Posterior vena cava (tissue), 2 donors: ENCODE measurements around the gene CNTNAP2. TPM values are rescaled to one million over a fixed set of nuclear protein-coding genes. Genes with fewer than 3 reads are reported as not detected.

Experiments
- DNase-seq: peaks from one replicate; pipeline ENCODE4 v3.0.0-alpha.2; 2020; ENCODE audit warnings: low spot score
- intact Hi-C, 2 donors: fragments of 100-400 bp; cut with DNase I; formaldehyde crosslinking; loops; one replicate each; pipeline versions ENCODE4 v1.14.1 to v1.14.2; 2022 to 2023
- total RNA-seq, 2 donors: library from RNA; stranded (reverse); fragmentation: NEBNext Ultra II Directional; extraction: Animal tissue kit (Norgen Biotek cat#: 25700); gene quantifications; one replicate each; pipeline ENCODE4 v1.2.1, GENCODE V29; 2021
- donor health status: DM: yes; HTN: yes; CAD: no.
- donor health status: DM: yes; HTN: yes; CAD: no.

The CNTNAP2 gene
- total RNA-seq, 2 donors from 2014 or later = not detected

DNA sequence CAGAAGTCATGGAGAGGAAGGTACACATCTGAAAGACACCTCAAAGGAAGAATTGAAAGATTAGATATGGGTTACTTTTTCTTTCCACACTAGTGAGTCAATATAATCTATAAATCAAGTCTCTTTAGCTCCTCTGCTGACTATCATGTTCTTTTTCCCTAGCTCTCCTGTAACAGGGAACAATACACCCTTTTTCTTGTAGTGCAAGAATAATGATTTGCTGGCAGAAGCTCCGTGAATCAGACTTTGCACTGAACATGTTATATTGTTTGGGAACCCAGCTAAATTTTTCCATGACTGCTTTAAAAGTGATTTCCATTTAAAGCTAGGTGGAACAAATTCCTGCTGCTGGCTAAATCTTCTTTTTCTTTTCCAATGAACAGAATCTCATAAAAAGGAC lies 1717.4 kb downstream of the CNTNAP2 start:
- no peak for DNase-seq
- intact Hi-C loops = loop anchor here in 1 of 2 donors (5.0 kb wide), 1 partner anchor 527 kb away; no protein-coding TSS in a partner anchor

DNA sequence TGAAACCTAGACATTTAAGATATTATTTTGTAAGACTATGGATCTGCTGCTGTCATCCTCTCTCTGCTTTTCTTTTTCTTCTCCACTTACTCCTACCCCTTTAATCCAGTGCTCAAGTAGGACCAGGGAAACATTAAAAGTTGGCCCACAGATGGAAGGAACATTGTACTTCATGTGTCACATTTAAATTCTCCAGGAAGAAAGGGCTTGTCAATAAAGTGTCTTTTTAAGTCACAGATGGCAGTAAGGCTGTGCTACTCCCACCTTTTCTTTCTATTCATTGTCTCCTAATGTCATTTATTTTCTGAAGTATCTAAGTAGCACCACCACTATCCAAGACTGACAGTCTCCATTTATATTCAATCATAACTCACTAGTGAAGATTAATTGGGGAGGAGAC lies 1736.2 kb downstream of the CNTNAP2 start:
- DNase-seq = no peak
- intact Hi-C loops = no loop called here

DNA sequence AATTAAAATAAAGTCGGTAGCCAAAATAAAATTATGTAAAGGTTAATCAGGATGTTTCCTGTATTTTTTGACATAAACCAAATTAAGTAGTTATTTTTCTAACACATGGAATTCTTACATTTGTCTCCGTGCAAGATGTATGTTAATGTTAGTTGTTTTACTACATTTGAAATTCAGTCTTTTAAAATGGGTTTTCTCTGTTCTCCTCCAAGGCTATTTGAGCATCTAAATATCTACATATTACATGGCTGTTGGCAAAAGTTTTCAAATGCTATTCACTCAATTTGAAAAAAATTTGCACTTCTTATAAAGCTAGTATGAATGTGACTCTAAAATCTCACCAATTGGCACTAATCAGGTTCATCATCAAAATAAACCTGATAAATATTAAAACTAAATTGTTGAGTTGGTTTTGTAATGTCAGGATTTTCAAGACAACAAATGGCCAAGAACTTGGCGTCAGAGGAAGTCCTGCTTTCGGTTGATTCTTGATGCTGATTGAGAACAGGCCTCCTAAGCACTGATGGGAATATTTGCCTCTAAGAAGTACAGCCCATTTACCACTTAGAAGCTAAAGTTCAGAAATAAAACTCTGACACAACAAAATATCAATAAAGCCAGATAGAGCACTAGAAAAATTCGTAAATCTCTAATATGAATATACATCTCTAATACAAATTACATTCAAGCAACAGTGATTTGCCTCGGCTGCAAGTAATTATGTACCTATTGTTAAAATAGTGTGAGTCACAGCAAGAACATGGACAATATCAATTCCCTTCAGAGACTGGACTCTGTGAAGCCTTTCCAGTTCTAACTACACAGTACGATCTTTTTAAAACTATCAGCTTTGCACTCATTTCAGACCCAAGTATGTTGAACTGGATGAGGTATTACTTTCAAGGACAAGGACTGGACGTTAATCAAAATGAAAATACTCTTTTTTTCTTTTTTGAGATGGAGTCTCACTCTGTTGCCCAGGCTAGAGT lies 1740.8 kb downstream of the CNTNAP2 start:
- DNase-seq = no peak
- intact Hi-C loops = no loop called here

DNA sequence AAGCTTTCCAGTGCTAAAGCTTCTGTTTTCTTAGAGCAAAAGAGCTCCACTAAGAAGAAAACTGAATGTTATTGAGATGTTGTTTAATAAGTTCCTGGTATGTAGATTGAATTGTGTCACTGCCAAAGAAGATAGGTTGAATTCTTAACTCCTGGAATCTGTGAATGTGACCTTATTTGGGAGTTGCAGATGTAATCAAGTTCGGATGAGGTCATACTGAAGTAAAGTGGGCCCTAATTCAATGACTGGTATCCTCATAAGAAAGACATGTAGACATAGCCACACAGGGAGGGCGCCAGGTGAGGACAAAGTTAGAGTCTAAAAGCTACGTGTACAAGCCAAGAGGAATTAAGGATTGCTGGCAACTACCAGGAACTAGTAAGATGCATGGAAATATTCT lies 1741.8 kb downstream of the CNTNAP2 start:
- no peak for DNase-seq
- intact Hi-C loops = no loop called here

DNA sequence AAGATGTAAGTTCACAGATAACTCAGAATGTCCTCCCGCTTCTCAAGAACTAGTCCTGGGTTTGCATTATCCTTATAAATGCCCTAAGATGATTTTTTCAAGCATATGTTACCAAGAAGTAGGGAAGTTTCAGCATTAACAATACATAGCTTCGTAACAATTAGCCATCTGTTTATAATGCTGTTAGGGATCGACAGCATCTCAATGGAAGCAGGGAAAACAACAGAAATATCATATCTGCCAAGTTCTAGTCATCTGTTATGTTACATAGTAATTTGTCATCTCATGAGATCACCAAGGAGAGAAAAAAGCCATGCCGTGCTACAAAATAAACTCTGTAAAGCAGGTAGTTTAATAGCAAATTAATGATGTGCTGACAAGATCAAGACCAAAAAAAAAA lies 1742.4 kb downstream of the CNTNAP2 start:
- DNase-seq = no peak
- intact Hi-C loops = no loop called here

DNA sequence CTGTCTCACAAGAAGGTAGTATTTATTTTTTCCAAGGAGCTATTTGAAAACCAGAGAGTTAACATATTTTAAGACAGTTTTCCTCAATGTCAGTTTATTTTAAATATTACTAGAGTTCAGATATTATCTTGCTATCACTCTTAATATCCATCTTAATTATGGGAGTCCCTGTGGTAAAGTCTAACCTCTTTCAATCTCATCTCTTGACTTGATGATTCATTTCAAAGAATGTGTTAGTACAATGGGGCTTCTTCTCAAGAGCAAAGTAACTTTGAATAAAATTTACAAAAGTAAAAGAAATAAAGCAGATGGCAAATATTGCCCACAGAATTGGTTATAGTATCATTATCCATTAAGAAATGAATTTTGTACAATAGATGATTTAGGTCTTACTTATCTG lies 1742.9 kb downstream of the CNTNAP2 start:
- intact Hi-C loops = no loop called here
- DNase-seq = no peak

DNA sequence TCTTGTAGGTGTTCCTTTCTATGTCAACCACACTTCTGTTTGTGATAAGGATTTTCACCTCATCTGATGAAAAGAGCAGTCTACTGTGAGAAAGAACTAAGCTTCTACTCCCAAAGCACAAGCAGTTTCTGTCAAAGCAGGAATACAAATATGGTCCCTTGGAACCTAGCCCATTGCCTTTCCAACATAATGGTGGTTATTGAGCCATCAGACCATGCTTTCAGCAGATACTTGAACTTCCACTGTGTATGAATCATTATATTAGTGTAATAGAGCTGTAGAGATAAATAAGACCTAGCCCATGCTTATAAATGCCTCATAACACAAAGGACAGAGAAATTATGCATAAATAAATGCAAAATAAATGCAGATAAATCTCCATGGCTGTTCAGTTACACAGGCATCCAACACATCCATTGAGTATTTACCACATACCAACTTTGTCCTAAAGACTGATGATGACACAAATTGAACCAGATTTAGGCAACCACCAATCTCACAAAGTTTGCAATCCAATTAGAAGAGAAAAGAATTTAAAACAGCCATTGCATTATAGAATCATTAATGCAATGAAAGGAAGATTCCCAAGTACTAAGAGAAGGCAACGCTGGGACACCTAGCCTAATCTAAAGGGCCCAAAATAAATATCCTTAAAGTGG lies 1744.6 kb downstream of the CNTNAP2 start:
- no peak for DNase-seq
- intact Hi-C loops = no loop called here

DNA sequence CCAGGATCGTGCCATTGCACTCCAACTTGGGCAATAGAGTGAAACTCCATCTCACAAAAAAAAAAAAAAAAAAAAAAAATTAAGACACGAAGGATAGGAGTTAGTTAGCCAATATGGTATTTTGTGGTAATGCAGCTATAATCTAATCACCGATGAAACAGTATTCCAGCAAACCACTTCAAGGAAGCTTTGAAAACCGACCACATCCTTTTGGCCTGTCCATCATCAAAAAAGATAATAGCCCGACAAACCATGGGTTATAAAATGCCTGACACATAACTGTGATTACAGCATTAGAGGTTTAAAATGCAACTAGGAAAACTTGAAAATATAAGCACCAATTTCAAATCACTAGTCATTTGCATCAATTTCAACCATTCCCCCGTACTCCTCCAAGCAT lies 1745.3 kb downstream of the CNTNAP2 start:
- intact Hi-C loops = no loop called here
- DNase-seq = no peak

DNA sequence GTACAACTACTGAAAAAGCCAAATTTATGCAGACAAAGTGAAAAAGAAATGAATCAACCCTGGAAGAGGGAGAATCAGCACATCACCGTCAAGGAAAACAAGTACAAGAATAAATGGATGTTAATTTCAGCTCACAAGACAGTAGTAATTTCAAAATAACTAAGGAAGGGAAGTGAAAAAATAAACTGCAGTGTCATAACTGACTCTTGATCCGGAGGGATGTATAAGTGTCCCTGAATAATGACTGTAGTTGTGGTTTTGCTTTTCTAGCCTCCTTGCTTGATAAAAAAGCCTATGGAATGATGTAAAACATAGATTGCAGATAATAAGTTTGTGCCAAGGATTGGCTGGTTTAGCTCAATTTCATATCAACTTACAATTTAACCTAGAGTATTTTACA lies 1752.9 kb downstream of the CNTNAP2 start:
- DNase-seq = no peak
- intact Hi-C loops = no loop called here

DNA sequence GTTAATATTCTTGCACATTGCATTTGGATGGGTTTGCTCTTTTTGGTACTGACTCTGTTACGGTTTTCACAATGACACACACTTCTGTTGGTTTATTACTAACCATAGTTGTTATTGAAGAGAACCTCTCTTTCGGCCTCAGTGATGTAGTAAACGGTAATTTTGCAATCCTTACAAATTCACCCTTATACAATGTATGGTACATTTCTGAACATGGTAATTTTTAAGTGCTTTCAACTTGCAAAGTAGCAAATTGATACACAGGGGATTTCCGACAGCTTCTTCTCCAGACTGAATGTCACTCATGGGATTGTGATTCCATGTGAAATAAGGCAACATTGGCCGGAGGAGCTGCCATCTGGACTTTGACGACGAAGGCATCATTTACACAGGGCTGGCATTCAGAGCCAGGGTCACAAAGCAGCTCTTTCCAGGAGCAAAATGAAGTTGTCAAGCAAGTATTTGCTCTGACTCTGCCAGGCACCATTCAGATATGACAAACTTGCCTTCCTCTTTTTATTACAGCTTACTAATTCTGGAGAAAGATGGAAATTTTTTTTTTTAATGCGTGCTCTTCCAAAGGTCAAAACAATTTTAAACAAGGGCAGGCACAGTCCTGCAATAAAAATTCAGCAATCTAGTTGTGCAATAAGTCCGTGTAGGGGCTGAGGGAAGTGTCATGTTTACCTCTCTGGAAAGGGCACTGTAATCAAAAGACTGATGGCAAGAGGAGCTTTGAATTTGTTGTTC lies 1762.5 kb downstream of the CNTNAP2 start:
- intact Hi-C loops = no loop called here
- DNase-seq = no peak

DNA sequence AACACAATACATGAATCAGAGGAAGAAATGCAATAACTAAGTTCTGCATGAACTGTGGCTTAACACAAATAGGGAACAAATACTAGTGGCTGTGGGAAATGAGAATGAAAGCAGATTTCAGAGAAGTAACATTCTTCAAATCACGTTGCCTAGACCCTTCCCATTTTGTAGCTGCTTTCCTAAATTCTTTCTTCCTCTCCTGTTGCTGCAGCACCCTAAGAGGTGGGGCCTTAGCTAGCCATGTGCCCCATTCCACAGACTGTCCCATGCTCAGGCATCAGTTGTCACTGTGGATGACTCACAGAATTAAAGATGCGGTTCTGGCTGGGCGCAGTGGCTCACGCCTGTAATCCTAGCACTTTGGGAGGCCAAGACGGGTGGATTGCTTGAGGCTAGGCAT lies 1769.3 kb downstream of the CNTNAP2 start:
- DNase-seq = no peak
- intact Hi-C loops = no loop called here

DNA sequence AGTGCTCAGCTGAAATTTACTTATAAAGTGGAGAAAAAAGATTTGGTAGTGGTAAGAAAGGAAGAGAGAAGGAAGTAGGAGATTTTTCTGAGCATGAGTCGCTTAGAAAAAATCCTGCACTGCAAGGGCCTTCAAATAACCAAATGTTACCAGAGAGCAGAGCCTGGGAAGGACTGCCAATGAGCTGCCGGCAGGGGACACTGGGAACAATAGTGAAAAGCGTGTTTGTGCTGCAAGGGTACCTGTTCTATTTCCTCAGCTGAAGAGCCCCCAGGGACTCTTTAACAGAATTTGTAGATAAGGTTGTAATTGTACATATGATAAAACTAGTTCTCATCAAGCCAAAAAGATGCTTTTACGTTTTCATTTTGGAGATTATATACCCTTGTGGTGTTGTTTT lies 1777.7 kb downstream of the CNTNAP2 start:
- no peak for DNase-seq
- intact Hi-C loops = no loop called here

DNA sequence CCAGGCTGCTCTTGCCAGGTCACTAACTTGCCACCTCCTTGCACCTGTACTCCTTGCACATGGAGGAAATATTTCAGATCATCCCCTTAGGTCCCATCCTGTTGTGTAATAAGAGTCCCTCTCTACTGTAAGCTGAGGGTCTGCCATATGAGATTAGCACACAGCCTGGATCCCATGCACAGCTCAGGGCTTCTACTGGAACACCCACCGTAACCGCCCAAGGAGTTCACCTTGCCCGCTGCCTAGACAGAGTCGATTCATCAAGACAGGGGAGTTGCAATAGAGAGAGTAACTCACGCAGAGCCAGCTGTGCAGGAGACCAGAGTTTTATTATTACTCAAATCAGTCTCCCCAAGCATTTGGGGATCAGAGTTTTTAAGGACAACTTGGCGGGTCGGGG lies 1779.5 kb downstream of the CNTNAP2 start:
- DNase-seq = no peak
- intact Hi-C loops = no loop called here

DNA sequence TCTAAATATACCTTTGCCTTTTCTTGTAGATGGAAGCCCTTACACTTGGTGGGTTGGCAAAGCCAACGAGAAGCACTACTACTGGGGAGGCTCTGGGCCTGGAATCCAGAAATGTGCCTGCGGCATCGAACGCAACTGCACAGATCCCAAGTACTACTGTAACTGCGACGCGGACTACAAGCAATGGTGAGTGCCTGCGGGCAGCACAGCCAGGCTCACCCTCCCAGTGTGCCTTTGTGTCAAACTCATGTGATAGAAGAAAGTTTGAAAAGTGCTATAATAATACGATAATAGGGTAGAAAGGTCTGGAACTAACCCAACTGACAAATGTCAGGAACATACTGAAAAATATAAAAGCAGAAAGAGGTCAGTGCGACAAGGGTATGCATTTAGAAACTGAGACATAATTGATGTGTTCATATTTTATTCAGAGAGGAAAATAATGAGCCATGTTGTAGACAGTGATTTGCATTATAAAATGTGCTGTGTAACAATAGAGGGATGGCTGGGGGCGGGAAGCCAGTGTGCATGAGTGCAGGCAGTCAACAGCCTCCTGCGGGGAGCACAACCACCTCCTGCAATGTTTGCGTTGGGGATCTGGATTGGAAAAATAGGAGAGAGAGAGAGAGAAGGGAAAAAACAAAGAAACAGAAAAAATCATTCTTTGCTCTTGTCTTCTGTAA lies 1787.1 kb downstream of the CNTNAP2 start:
- no peak for DNase-seq

DNA sequence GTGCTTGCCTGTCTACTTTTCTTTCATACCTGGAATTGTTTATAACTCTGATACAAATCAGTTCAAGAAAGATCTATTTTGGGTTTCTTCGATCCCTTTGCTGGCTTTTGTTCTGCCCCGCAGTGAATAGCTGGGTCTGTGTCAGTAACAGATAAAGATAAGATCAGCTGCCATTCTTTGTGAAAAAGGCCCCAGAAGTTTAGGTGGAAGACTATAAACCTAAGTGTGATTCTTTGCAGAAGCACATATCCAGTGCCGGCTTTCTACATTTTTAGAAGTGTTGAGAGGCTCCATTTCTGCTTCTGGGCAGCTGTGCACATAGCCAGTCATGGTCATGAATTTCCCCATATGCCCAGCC lies 1787.6 kb downstream of the CNTNAP2 start:
- intact Hi-C loops = no loop called here
- DNase-seq = no peak

More for the DNA sequence above, 1787.1 kb downstream of the CNTNAP2 start:
- intact Hi-C loops = no loop called here

DNA sequence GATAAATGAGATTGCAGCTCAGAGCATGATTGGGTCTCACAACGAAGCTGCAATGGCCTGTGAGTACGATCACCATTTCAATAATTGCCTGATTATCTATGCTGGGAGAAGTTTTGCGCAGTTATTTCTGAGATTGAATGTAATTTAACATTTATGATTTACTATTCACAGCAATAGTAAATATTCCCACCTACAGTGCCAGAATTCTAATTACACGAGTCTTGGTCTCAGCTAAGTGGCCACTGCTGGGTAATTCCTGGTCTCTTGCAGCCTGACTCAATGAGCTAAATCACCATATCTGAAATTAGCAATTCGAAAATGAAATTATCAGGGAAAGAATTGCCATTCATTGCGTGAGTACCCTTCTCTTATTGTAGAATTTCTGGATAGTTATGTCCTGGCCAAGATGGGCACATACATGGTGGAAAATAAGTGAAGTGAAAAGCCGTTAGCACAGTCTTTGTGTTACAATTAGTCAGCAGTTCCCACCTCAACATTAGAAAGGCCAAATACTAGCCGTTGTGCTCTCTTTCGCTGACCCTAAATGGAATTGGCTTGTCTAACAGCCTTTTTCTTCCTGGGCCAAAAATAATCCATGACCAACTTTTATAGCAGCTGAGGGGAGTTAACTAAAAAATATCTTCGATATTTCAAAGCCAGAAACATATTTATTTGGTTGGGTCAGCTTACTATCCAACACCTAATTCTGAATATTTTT lies 1793.0 kb downstream of the CNTNAP2 start:
- DNase-seq = no peak
- intact Hi-C loops = no loop called here

DNA sequence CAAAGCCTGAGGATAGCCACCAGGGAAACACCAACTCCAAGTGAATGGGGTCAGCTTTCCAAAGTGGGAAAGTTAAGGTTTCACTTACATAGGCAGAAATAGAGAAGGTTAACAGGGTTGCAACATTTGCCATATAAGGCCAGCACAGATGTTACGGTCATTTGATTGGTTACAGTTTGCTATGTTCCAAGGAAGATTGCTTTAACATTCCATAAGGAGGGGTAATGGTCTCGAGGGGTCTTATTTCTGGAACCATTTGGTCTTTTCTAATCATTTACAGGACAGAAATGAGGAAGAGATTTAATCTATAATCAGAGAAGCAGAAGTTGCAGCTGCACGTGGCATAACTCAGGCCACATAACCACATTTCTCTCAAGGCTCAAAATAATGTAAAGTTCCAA lies 1794.6 kb downstream of the CNTNAP2 start:
- no peak for DNase-seq
- intact Hi-C loops = no loop called here

DNA sequence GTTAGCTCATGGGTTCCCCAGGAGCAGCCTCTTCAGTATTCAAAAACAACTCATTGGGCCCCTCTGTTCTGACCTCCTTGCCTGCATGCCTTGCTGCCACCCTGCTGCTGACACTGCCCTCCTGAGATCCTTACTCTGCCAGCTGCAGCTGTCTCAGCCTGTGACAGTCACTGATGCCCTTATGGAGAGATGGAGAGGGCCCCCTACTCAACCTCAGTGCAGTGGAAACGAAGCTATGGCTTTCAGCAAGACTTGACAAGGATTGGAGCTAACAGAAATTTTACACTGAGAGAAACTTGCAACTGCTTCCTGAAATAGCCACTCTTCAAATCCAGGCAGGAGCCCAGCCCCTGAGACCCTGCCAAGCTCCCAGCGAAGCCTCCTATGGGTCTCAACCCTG lies 1795.7 kb downstream of the CNTNAP2 start:
- DNase-seq = no peak
- intact Hi-C loops = no loop called here
